ENCODE data around the gene CSAD. TPM values are rescaled to one million over a fixed set of nuclear protein-coding genes. Genes with fewer than 3 reads are reported as not detected.
"Not testable (repeated sequence)": the region's sequence is repeated elsewhere in the genome, so short reads cannot be mapped to it uniquely, and the experiment has no call there.

CSAD gene
- total and polyA plus RNA-seq, 3 experiments from 2014 or later = 0.70 to 18.7 (median 15.8) TPM

DNA sequence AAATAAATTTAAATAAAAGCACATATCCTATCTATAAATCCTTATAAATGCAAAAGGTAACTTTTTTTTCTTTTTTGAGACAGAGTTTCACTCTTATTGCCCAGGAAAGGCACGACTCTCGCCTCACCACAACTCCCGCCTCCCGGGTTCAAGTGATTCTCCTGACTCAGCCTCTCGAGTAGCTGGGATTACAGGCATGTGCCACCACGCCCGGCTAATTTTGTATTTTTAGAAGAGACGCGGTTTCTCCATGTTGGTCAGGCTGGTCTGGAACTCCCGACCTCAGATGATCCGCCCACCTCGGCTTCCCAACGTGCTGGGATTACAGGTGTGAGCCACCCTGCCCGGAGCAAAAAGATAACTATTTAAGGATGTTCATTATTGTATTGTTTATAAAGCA, 1.9 kb downstream of the CSAD start:
- peaks cover 39 to 41% (median 40%) of the 10 kb centered on the region in 3 donors for H3K4me1 Mint-ChIP-seq
- H3K9me3 ChIP-seq (ENCODE audit: low read length); H3K27me3 ChIP-seq (ENCODE audit: insufficient read depth, low read length, poor library complexity, severe bottlenecking); DNase-seq; POLR2A ChIA-PET; H3K9me3 Mint-ChIP-seq; H3K27ac ChIP-seq (ENCODE audit: low read depth, low read length); H3K27me3 Mint-ChIP-seq; H3K4me3 ChIP-seq (ENCODE audit: low read length): not testable (repeated sequence)
- H3K36me3 ChIP-seq (ENCODE audit: insufficient read depth, low read length) = peaks cover 11% of the 10 kb centered on the region
- H3K36me3 Mint-ChIP-seq = peaks cover 0 to 32% (median 5%) of the 10 kb centered on the region in 3 donors
- peak overlapping the region in 6 of 7 donors; percentile 89 to 95 (median 92) for H3K4me3 Mint-ChIP-seq
- peak overlapping the region in 7 of 8 donors; percentile 1 to 97 (median 88) for H3K27ac Mint-ChIP-seq
- CTCF ChIA-PET = interaction anchor here (1.5 to 2.6 kb wide), 3 partner anchors 21 to 142 kb away, joined by 6 to 12 read pairs (median 8); partner anchors contain the start of gene AAAS
- H3K4me1 ChIP-seq (ENCODE audit: insufficient read depth, low read length) = peaks cover 37% of the 10 kb centered on the region

DNA sequence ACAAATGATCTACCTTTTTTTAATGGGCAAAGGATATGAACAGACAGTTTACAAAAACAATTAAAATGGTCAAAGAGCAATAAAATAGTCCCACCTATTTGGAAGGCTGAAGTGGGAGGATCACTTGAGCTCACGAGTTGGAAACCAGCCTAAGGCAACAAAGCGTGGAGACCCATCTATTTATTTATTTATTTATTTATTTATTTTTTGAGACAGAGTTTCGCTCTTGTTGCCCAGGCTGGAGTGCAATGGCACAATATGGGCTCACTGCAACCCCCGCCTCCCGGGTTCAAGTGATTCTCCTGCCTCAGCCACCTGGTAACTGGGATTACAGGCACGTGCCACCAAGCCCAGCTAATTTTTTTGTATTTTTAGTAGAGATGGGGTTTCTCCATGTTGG, 3.3 kb downstream of the CSAD start:
- not testable (repeated sequence) for H3K27me3 ChIP-seq (ENCODE audit: insufficient read depth, low read length, poor library complexity, severe bottlenecking); H3K4me3 ChIP-seq (ENCODE audit: low read length); H3K9me3 Mint-ChIP-seq; H3K27me3 Mint-ChIP-seq; H3K36me3 ChIP-seq (ENCODE audit: insufficient read depth, low read length); H3K4me3 Mint-ChIP-seq; H3K9me3 ChIP-seq (ENCODE audit: low read length); H3K27ac ChIP-seq (ENCODE audit: low read depth, low read length); DNase-seq
- peaks cover 26 to 27% (median 27%) of the 10 kb centered on the region in 3 donors for H3K4me1 Mint-ChIP-seq
- peak overlapping the region in 2 of 8 donors; percentile 46 to 58 for H3K27ac Mint-ChIP-seq
- ChIA-PET POLR2A (interaction anchor here (0.7 kb wide), 2 partner anchors 35 to 72 kb away, joined by 3 read pairs; no protein-coding TSS in a partner anchor), CTCF (interaction anchor here (1.0 to 1.5 kb wide), 3 partner anchors 18 to 74 kb away, joined by 3 to 4 read pairs (median 3); no protein-coding TSS in a partner anchor)
- H3K4me1 ChIP-seq (ENCODE audit: insufficient read depth, low read length) = peaks cover 23% of the 10 kb centered on the region
- H3K36me3 Mint-ChIP-seq = peaks cover 0 to 20% (median 2%) of the 10 kb centered on the region in 3 donors

DNA sequence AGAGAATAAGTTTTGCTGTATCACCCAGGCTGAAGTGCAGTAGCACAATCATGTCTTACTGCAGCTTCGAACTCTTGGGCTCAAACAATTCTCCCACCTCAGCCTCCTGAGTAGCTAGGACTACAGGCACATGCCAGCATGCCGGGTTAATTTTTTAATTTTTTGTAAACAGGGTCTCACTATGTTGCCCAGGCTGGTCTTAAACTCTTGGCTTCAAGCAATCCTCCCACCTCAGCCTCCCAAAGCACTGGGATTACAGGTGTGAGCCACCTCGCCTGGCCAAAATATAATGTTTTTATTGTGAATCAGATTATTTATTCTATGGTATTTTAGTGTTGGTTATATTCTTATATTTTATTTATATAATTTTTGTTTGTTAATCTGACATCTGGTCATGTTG, 4.0 kb downstream of the CSAD start:
- no peak for DNase-seq
- Mint-ChIP-seq H3K27me3 (no peaks in the 10 kb centered on the region), H3K9me3 (no peaks in the 10 kb centered on the region), H3K4me3 (no peak overlapping the region), H3K36me3 (peaks cover 0 to 16% (median 2%) of the 10 kb centered on the region in 3 donors), H3K27ac (peak overlapping the region in 2 of 8 donors; percentile 43 to 58), H3K4me1 (peaks cover 19 to 20% (median 20%) of the 10 kb centered on the region in 3 donors)
- ChIA-PET CTCF (interaction anchor here (1.0 to 1.5 kb wide), 3 partner anchors 17 to 74 kb away, joined by 3 to 4 read pairs (median 3); no protein-coding TSS in a partner anchor), POLR2A (no interaction called here)
- peaks cover 2% of the 10 kb centered on the region for H3K36me3 ChIP-seq (ENCODE audit: insufficient read depth, low read length)
- no peak overlapping the region for H3K27ac ChIP-seq (ENCODE audit: low read depth, low read length)
- H3K9me3 ChIP-seq (ENCODE audit: low read length) = no peaks in the 10 kb centered on the region
- H3K27me3 ChIP-seq (ENCODE audit: insufficient read depth, low read length, poor library complexity, severe bottlenecking) = no peaks in the 10 kb centered on the region
- H3K4me3 ChIP-seq (ENCODE audit: low read length) = no peak overlapping the region
- peaks cover 16% of the 10 kb centered on the region for H3K4me1 ChIP-seq (ENCODE audit: insufficient read depth, low read length)

DNA sequence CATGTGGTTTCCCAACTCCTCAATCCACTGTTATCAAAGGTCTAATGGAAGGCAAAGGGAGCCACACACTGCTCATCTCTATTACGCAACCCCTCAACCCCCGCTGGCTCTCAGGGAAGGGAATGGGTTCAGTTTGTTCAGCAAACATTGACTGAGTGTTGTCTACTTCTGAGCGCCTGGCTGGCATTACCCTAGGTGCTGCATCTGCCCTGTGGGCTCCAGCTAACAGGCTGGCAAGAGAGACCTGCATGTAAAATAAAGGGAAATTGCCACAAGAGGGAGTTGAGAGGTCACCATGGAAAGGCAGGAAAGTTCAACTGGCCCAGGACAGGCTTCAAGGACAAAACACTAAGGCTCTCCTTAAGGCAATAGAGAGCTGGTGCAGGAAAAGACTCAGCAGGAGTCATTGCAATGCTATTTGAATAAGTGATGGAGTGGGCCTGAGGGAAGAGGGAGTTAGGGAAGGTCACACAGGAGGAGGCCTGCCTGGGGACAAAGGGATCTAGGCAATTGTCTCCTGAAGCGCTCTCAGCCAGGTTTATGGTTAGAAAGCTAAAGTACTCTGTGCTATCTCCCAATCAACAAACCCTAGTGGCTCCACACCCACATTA, 5.7 kb downstream of the CSAD start:
- H3K4me1 Mint-ChIP-seq = peaks cover 10 to 11% (median 10%) of the 10 kb centered on the region in 3 donors
- CTCF ChIA-PET = interaction anchor here (0.7 to 1.7 kb wide), 3 partner anchors 15 to 76 kb away, joined by 3 to 7 read pairs (median 3); partner anchors contain the start of gene ITGB7
- H3K27me3 Mint-ChIP-seq = no peaks in the 10 kb centered on the region
- no peaks in the 10 kb centered on the region for H3K36me3 ChIP-seq (ENCODE audit: insufficient read depth, low read length)
- H3K27me3 ChIP-seq (ENCODE audit: insufficient read depth, low read length, poor library complexity, severe bottlenecking) = no peaks in the 10 kb centered on the region
- no peaks in the 10 kb centered on the region for H3K9me3 Mint-ChIP-seq
- peaks cover 0 to 16% (median 5%) of the 10 kb centered on the region in 3 donors for H3K36me3 Mint-ChIP-seq
- DNase-seq = no peak
- no peak overlapping the region for H3K27ac ChIP-seq (ENCODE audit: low read depth, low read length)
- POLR2A ChIA-PET = no interaction called here
- peak overlapping the region in 2 of 8 donors; percentile 12 to 20 for H3K27ac Mint-ChIP-seq
- H3K4me3 ChIP-seq (ENCODE audit: low read length) = no peak overlapping the region
- H3K4me3 Mint-ChIP-seq = peak overlapping the region in 1 of 7 donors; percentile 56
- no peaks in the 10 kb centered on the region for H3K9me3 ChIP-seq (ENCODE audit: low read length)
- peaks cover 10% of the 10 kb centered on the region for H3K4me1 ChIP-seq (ENCODE audit: insufficient read depth, low read length)

DNA sequence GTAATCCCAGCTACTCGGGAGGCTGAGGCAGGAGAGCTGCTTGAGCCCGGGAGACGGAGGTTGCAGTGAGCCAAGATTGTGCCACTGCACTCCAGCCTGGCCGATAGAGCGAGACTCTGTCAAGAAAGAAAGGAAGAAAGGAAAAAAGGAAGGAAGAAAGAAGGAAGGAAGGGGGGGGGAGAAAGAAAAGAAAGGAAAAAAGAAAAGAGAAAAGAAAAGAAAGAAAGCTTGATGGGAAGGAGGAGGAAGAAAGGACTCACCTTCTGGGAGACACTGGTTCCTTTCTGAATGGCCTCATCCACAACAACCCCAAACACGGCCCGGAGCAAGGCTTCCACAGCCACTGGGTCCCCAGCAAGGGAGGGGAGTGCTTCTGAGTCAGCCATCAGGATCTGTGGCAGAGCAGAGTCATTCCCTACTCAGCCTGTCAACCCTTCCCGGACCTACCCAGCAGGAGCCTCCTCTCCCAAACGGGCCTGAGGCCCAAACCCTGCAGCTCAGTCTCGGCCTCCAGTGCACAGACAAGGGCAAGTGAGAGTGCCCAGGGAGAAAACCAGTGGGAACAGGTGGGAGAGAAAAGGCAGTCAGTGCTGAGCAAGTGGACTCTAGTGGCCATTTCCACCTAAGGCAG, 7.5 kb downstream of the CSAD start:
- POLR2A ChIA-PET = no interaction called here
- Mint-ChIP-seq H3K36me3 (peaks cover 0 to 15% (median 5%) of the 10 kb centered on the region in 3 donors), H3K27ac (peak overlapping the region in 1 of 8 donors; percentile 37), H3K27me3 (no peaks in the 10 kb centered on the region), H3K9me3 (no peaks in the 10 kb centered on the region), H3K4me3 (no peak overlapping the region), H3K4me1 (no peaks in the 10 kb centered on the region)
- no peak overlapping the region for H3K27ac ChIP-seq (ENCODE audit: low read depth, low read length)
- no peak for DNase-seq
- no peaks in the 10 kb centered on the region for H3K4me1 ChIP-seq (ENCODE audit: insufficient read depth, low read length)
- CTCF ChIA-PET = interaction anchor here (1.1 kb wide), 1 partner anchor 25 kb away, joined by 3 read pairs; no protein-coding TSS in a partner anchor
- no peaks in the 10 kb centered on the region for H3K9me3 ChIP-seq (ENCODE audit: low read length)
- H3K4me3 ChIP-seq (ENCODE audit: low read length) = no peak overlapping the region
- no peaks in the 10 kb centered on the region for H3K36me3 ChIP-seq (ENCODE audit: insufficient read depth, low read length)
- H3K27me3 ChIP-seq (ENCODE audit: insufficient read depth, low read length, poor library complexity, severe bottlenecking) = no peaks in the 10 kb centered on the region

DNA sequence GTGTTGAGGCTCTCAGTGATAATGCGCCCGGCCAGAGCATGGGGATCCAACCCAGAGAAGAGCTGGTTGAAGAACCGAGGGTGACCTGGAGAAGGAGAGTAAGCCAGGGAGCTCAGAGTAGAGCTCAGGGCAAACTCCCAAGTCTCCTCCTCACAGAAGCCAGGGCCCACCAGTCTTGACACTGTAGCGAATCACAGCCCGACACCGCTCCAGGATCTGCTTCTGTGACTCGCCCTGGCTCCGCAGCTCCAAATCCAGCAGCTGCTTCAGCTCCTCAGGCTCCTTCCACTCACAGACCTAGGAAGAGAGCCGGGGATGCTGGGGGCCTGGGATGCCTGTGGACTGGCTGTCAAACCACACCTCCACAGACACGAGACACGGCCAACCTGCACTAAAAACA, 8.4 kb downstream of the CSAD start:
- H3K36me3 ChIP-seq (ENCODE audit: insufficient read depth, low read length) = no peaks in the 10 kb centered on the region
- ChIA-PET CTCF (interaction anchor here (0.9 to 1.6 kb wide), 2 partner anchors 8 to 10 kb away, joined by 3 to 4 read pairs; partner anchors contain the start of gene ZNF740), POLR2A (no interaction called here)
- H3K9me3 Mint-ChIP-seq = no peaks in the 10 kb centered on the region
- no peaks in the 10 kb centered on the region for H3K4me1 ChIP-seq (ENCODE audit: insufficient read depth, low read length)
- H3K9me3 ChIP-seq (ENCODE audit: low read length) = no peaks in the 10 kb centered on the region
- H3K36me3 Mint-ChIP-seq = peaks cover 0 to 15% (median 5%) of the 10 kb centered on the region in 3 donors
- H3K4me3 ChIP-seq (ENCODE audit: low read length) = no peak overlapping the region
- H3K27ac ChIP-seq (ENCODE audit: low read depth, low read length) = no peak overlapping the region
- H3K4me3 Mint-ChIP-seq = no peak overlapping the region
- no peaks in the 10 kb centered on the region for H3K27me3 ChIP-seq (ENCODE audit: insufficient read depth, low read length, poor library complexity, severe bottlenecking)
- DNase-seq = no peak
- no peaks in the 10 kb centered on the region for H3K27me3 Mint-ChIP-seq
- H3K27ac Mint-ChIP-seq = peak overlapping the region in 2 of 8 donors; percentile 68 to 77
- H3K4me1 Mint-ChIP-seq = no peaks in the 10 kb centered on the region

DNA sequence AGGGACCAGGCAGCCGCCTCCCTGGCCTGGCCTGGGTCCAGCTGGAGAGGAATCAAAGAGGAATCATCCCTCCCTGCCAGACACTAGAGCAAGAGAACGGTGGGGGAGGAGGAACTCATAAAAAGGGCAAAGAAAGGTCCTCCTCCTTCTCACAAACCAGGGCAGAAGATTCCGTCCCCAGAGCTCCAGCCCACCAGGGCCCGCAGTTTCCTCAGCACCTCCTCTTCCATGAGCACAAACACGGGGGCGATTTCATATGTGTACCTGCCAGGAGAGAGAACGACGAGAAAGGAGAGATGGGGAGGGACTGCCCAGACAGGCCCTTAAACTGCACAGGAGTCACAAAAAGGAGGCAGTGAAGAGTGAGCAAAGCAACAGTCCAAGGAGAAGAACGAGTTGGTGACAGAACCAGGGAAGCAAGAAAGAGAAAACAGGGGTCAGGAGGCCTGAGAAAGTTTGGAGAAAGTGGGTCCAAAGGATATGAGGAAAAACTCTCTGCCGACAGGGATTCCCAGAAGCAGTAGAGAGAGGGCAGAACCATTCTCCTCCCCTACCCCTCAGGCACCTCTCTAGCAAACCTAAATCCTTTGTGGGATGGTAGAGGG, 8.9 kb downstream of the CSAD start:
- H3K4me1 Mint-ChIP-seq = no peaks in the 10 kb centered on the region
- H3K27ac Mint-ChIP-seq = peak overlapping the region in 1 of 8 donors; percentile 50
- Histone ChIP-seq H3K4me3 (ENCODE audit: low read length) (no peak overlapping the region), H3K36me3 (ENCODE audit: insufficient read depth, low read length) (no peaks in the 10 kb centered on the region), H3K4me1 (ENCODE audit: insufficient read depth, low read length) (no peaks in the 10 kb centered on the region), H3K9me3 (ENCODE audit: low read length) (no peaks in the 10 kb centered on the region), H3K27me3 (ENCODE audit: insufficient read depth, low read length, poor library complexity, severe bottlenecking) (no peaks in the 10 kb centered on the region), H3K27ac (ENCODE audit: low read depth, low read length) (no peak overlapping the region)
- no peak overlapping the region for H3K4me3 Mint-ChIP-seq
- no peak for DNase-seq
- no peaks in the 10 kb centered on the region for H3K9me3 Mint-ChIP-seq
- CTCF ChIA-PET = interaction anchor here (0.9 to 1.6 kb wide), 2 partner anchors 8 to 11 kb away, joined by 3 to 4 read pairs; partner anchors contain the start of gene ZNF740
- H3K36me3 Mint-ChIP-seq = peaks cover 0 to 15% (median 5%) of the 10 kb centered on the region in 3 donors
- no peaks in the 10 kb centered on the region for H3K27me3 Mint-ChIP-seq
- POLR2A ChIA-PET = no interaction called here

All from CD8-positive, alpha-beta memory T cell (primary cell).